B cell (primary cell): ENCODE results near the gene VWA5B2. TPM values are rescaled to one million over a fixed set of nuclear protein-coding genes. Genes with fewer than 3 reads are reported as not detected.

Experiments used
- ATAC-seq: fragments of 200-7000 bp; cut with Tn5 transposase; one replicate; pipeline ENCODE4 v1.10.0; 2021; ENCODE audit warnings: low read depth, mild to moderate bottlenecking, moderate number of reproducible peaks, moderate library complexity
- CTCF ChIA-PET: fragments of 350-600 bp; sonication (Branson Sonifier 250); formaldehyde crosslinking; loops from one replicate; lab custom pipeline; 2021; ENCODE audit warnings: antibody characterized with exemption, inconsistent platforms; lab: Charles Lee
- POLR2A ChIA-PET: fragments of 350-600 bp; sonication (Branson Sonifier 250); formaldehyde crosslinking; loops from one replicate; lab custom pipeline; 2021; ENCODE audit warnings: antibody characterized with exemption; lab: Charles Lee
- DNase-seq: peaks from one replicate; pipeline ENCODE4 v3.0.0; 2013
- H2AFZ ChIP-seq: 2 replicates; pipeline ENCODE4 v1.6.1; 2012; ENCODE audit warnings: mild to moderate bottlenecking, low read depth, low read length; ENCODE audit not compliant: insufficient read depth, poor library complexity, severe bottlenecking
- H3K27ac ChIP-seq, 2 donors: 1 replicate in 1 of 2; 2 replicates in 1 of 2; pipeline ENCODE4 v1.5.1; 2012 to 2013; ENCODE audit warnings: low read length in 2 of 2, mild to moderate bottlenecking in 2 of 2, moderate library complexity in 1 of 2
- H3K27me3 ChIP-seq, 4 experiments: fragments of 200-600 bp in 1 of 4; sonication (generic) in 1 of 4; replicated peaks in 1 of 4; 1 replicate in 2 of 4; 2 replicates in 2 of 4; pipeline versions ENCODE4 v1.6.1 to v1.7.0; 2013 to 2016; ENCODE audit warnings: low read length in 3 of 4, mild to moderate bottlenecking in 2 of 4, mixed read lengths in 1 of 4, moderate library complexity in 1 of 4; ENCODE audit not compliant: insufficient read depth in 4 of 4, control insufficient read depth in 3 of 4; ENCODE audit errors: control extremely low read depth in 1 of 4
- H3K36me3 ChIP-seq, 2 experiments: replicated peaks in 1 of 2; 1 replicate in 1 of 2; 2 replicates in 1 of 2; pipeline versions ENCODE4 v1.6.1 to v1.7.1; 2013; ENCODE audit warnings: low read length in 1 of 2; ENCODE audit not compliant: insufficient read depth in 2 of 2, control insufficient read depth in 1 of 2; ENCODE audit errors: control extremely low read depth in 1 of 2, extremely low read depth in 1 of 2
- H3K4me1 ChIP-seq, 2 donors: fragments of 200-600 bp in 1 of 2; sonication (generic) in 1 of 2; 1 replicate in 1 of 2; 2 replicates in 1 of 2; pipeline versions ENCODE4 v1.5.1 to v1.6.1; 2013 to 2017; ENCODE audit warnings: low read length in 2 of 2; ENCODE audit not compliant: control insufficient read depth in 2 of 2, insufficient read depth in 2 of 2
- H3K4me2 ChIP-seq: replicated peaks from 2 replicates; pipeline ENCODE3; 2012; ENCODE audit warnings: mild to moderate bottlenecking, low read depth, low read length; ENCODE audit not compliant: poor library complexity, severe bottlenecking
- H3K4me3 ChIP-seq, 5 experiments: fragments of 200-600 bp in 1 of 5; sonication (generic) in 1 of 5; 1 replicate in 3 of 5; 2 replicates in 2 of 5; pipeline versions ENCODE4 v1.5.1 to v1.7.0; 2011 to 2016; ENCODE audit warnings: low read length in 4 of 5, mild to moderate bottlenecking in 4 of 5, low read depth in 2 of 5, control low read depth in 1 of 5, moderate library complexity in 1 of 5; ENCODE audit not compliant: insufficient read depth in 1 of 5; ENCODE audit errors: control extremely low read depth in 1 of 5, extremely low read depth in 1 of 5
- H3K79me2 ChIP-seq: fragments of 200-600 bp; sonication (generic); one replicate; pipeline ENCODE4 v1.6.0; 2016; ENCODE audit warnings: low read length; ENCODE audit not compliant: control insufficient read depth, insufficient read depth
- H3K9ac ChIP-seq: fragments of 200-600 bp; sonication (generic); 2 replicates; pipeline ENCODE4 v1.6.1; 2017; ENCODE audit warnings: mild to moderate bottlenecking, low read length, moderate library complexity
- H3K9me3 ChIP-seq, 3 donors: one replicate each; pipeline versions ENCODE4 v1.6.1 to v1.7.1; 2013; ENCODE audit warnings: low read length in 2 of 3; ENCODE audit not compliant: control insufficient read depth in 2 of 3, insufficient read depth in 1 of 3; ENCODE audit errors: control extremely low read depth in 1 of 3
- H4K20me1 ChIP-seq: 2 replicates; pipeline ENCODE4 v1.6.0; 2012; ENCODE audit warnings: mild to moderate bottlenecking, low read length; ENCODE audit not compliant: insufficient read depth, control insufficient read depth, poor library complexity, severe bottlenecking
- H3K27ac Mint-ChIP-seq: one replicate; pipeline ENCODE4 v1.8.0; 2021; ENCODE audit warnings: mixed read lengths
- H3K27me3 Mint-ChIP-seq: one replicate; pipeline ENCODE4 v1.8.0; 2021; ENCODE audit warnings: mixed read lengths
- H3K4me1 Mint-ChIP-seq: one replicate; pipeline ENCODE4 v1.8.0; 2021; ENCODE audit warnings: mixed read lengths
- H3K4me3 Mint-ChIP-seq: one replicate; pipeline ENCODE4 v1.8.0; 2021; ENCODE audit warnings: mixed read lengths
- H3K9me3 Mint-ChIP-seq: one replicate; pipeline ENCODE4 v1.8.0; 2022; ENCODE audit warnings: mixed read lengths; ENCODE audit not compliant: insufficient read depth
- EZH2 ChIP-seq: IDR thresholded peaks from 2 replicates; pipeline ENCODE4 v1.6.1; 2012; ENCODE audit warnings: borderline replicate concordance, low read depth, mild to moderate bottlenecking, moderate library complexity, low read length; ENCODE audit not compliant: insufficient read depth, poor library complexity, severe bottlenecking
- WGBS: methylation state at CpG from one replicate; pipeline ENCODE4 v1.1.5; 2013; ENCODE audit warnings: missing lambda C conversion rate; ENCODE audit not compliant: insufficient coverage; 5-methylcytosine and 5-hydroxymethylcytosine counted together
- intact Hi-C: fragments of 100-400 bp; cut with micrococcal nuclease; formaldehyde crosslinking; loops from one replicate; pipeline ENCODE4 v1.10.0; 2022
- polyA plus RNA-seq: library from polyadenylated mRNA; depleted of rRNA; stranded (reverse); fragments of >200 nt; gene quantifications from 2 replicates; pipeline ENCODE4 v1.2.3, GENCODE V29; 2012
- total RNA-seq, 2 donors: library from RNA; stranded (reverse); fragments of 120-200 nt in 1 of 2; gene quantifications; 1 replicate in 1 of 2; 2 replicates in 1 of 2; pipeline versions ENCODE4 v1.2.3 to v1.2.4, GENCODE V29; 2013 to 2022
- TF ChIP-seq, protein P1 (sequence below): fragments of 200-600 bp; IDR thresholded peaks from one replicate; pipeline ENCODE4 v1.8.0; 2022; ENCODE audit warnings: antibody characterized with exemption, mild to moderate bottlenecking

The VWA5B2 gene
- total and polyA plus RNA-seq, 2 donors (not counting 1 experiment from before 2014, with no cell fraction given): 0.10 to 0.37 TPM

GRCh38 chr3:184282941-184283340, 53.6 kb downstream of the VWA5B2 start:
- no peaks in the 10 kb centered on the region for H3K36me3 ChIP-seq
- no peaks in the 10 kb centered on the region for H3K79me2 ChIP-seq
- POLR2A ChIA-PET: no interaction called here
- no peak for DNase-seq
- no peak overlapping the region for H3K27ac ChIP-seq
- H3K4me1 Mint-ChIP-seq: no peaks in the 10 kb centered on the region
- peaks cover 37% of the 10 kb centered on the region for H3K27me3 Mint-ChIP-seq
- no peak overlapping the region for H3K4me3 ChIP-seq
- ATAC-seq: no peak
- H3K9ac ChIP-seq: no peak overlapping the region
- no peaks in the 10 kb centered on the region for H3K9me3 Mint-ChIP-seq
- intact Hi-C loops: no loop called here
- H3K9me3 ChIP-seq: no peaks in the 10 kb centered on the region
- peaks cover 0 to 18% (median 1%) of the 10 kb centered on the region in 4 experiments for H3K27me3 ChIP-seq
- no peaks in the 10 kb centered on the region for H3K4me1 ChIP-seq
- H4K20me1 ChIP-seq: no peaks in the 10 kb centered on the region
- no peak overlapping the region for H3K4me2 ChIP-seq
- no peak overlapping the region for H2AFZ ChIP-seq
- CTCF ChIA-PET: no interaction called here
- H3K27ac Mint-ChIP-seq: no peak overlapping the region
- no peak for TF ChIP-seq EZH2
- TF ChIP-seq, protein P1, sequence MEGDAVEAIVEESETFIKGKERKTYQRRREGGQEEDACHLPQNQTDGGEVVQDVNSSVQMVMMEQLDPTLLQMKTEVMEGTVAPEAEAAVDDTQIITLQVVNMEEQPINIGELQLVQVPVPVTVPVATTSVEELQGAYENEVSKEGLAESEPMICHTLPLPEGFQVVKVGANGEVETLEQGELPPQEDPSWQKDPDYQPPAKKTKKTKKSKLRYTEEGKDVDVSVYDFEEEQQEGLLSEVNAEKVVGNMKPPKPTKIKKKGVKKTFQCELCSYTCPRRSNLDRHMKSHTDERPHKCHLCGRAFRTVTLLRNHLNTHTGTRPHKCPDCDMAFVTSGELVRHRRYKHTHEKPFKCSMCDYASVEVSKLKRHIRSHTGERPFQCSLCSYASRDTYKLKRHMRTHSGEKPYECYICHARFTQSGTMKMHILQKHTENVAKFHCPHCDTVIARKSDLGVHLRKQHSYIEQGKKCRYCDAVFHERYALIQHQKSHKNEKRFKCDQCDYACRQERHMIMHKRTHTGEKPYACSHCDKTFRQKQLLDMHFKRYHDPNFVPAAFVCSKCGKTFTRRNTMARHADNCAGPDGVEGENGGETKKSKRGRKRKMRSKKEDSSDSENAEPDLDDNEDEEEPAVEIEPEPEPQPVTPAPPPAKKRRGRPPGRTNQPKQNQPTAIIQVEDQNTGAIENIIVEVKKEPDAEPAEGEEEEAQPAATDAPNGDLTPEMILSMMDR: no peak
- no peak overlapping the region for H3K4me3 Mint-ChIP-seq
- WGBS: 91% methylated on average over 1 of the region's 4 CpGs

DNA sequence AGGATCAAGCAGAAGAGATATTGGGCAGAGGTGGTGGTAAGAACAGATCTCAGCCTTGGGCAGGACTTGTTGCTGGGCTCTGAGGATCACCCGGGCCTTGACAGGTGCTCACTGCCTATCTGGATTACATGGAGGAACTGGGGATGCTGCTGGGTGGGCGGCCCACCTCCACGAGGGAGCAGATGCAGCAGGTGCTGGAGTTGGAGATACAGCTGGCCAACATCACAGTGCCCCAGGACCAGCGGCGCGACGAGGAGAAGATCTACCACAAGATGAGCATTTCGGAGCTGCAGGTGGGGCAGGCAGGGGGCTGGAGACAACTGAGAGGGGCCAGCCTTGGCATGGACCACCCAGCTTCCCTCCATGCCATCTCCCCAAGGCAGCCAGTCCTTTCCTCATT, 54.3 kb downstream of the VWA5B2 start:
- Histone ChIP-seq H3K4me1 (no peaks in the 10 kb centered on the region), H3K27ac (no peak overlapping the region), H3K36me3 (no peaks in the 10 kb centered on the region), H4K20me1 (no peaks in the 10 kb centered on the region), H2AFZ (no peak overlapping the region), H3K79me2 (no peaks in the 10 kb centered on the region), H3K9me3 (no peaks in the 10 kb centered on the region), H3K9ac (no peak overlapping the region), H3K4me2 (no peak overlapping the region), H3K27me3 (peaks cover 0 to 11% (median 0%) of the 10 kb centered on the region in 4 experiments), H3K4me3 (no peak overlapping the region)
- no peak overlapping the region for H3K27ac Mint-ChIP-seq
- H3K27me3 Mint-ChIP-seq: peaks cover 34% of the 10 kb centered on the region
- H3K4me3 Mint-ChIP-seq: no peak overlapping the region
- 88% methylated on average over 8 of the region's 8 CpGs for WGBS
- DNase-seq: no peak
- intact Hi-C loops: no loop called here
- TF ChIP-seq, protein P1: no peak
- TF ChIP-seq EZH2: no peak
- ChIA-PET POLR2A (no interaction called here), CTCF (interaction anchor here (1.1 kb wide), 1 partner anchor 56 kb away, joined by 9 read pairs; no protein-coding TSS in a partner anchor)
- H3K9me3 Mint-ChIP-seq: no peaks in the 10 kb centered on the region
- ATAC-seq: no peak
- no peaks in the 10 kb centered on the region for H3K4me1 Mint-ChIP-seq
